ENCODE results near the gene EGFLAM.
A peak's percentile ranks its signal among the peaks of the same experiment; 100 is the strongest.

EGFLAM gene

GRCh38 chr5:38258319-38259061 lies at the start of gene EGFLAM:
EGFLAM (plus strand) TSS chr5:38258559; CDS start chr5:38258755, 196 bp downstream.
- FAIRE-seq, result no peak

GRCh38 chr5:38208782-38209378 lies 49.5 kb upstream of the EGFLAM start:
- FAIRE-seq, result peak; percentile 56

- no peak for FAIRE-seq
These were observed 47.5 kb upstream of the EGFLAM start for GRCh38 chr5:38210676-38211353.

GRCh38 chr5:38211354-38211710 lies 47.0 kb upstream of the EGFLAM start:
- FAIRE-seq, result no peak

GRCh38 chr5:38212307-38212706 lies 46.1 kb upstream of the EGFLAM start:
- no peak for FAIRE-seq

GRCh38 chr5:38226091-38226490 lies 32.3 kb upstream of the EGFLAM start:
- no peak for FAIRE-seq

GRCh38 chr5:38228914-38229313 lies 29.4 kb upstream of the EGFLAM start:
- no peak for FAIRE-seq

- FAIRE-seq, result no peak
These were observed 23.6 kb upstream of the EGFLAM start for GRCh38 chr5:38234737-38235136.

GRCh38 chr5:38237681-38238080 lies 20.7 kb upstream of the EGFLAM start:
- no peak for FAIRE-seq

- FAIRE-seq, result no peak
These were observed 18.1 kb upstream of the EGFLAM start for GRCh38 chr5:38240212-38240611.

GRCh38 chr5:38241655-38242054 lies 16.7 kb upstream of the EGFLAM start:
- no peak for FAIRE-seq

- no peak for FAIRE-seq
These were observed 13.1 kb upstream of the EGFLAM start for GRCh38 chr5:38245307-38245706.

GRCh38 chr5:38249301-38249700 lies 9.1 kb upstream of the EGFLAM start:
- no peak for FAIRE-seq

GRCh38 chr5:38249812-38250211 lies 8.5 kb upstream of the EGFLAM start:
- no peak for FAIRE-seq

GRCh38 chr5:38250763-38251448 lies 7.5 kb upstream of the EGFLAM start:
- no peak for FAIRE-seq

- FAIRE-seq, result no peak
These were observed 4.6 kb upstream of the EGFLAM start for GRCh38 chr5:38253759-38254158.

GRCh38 chr5:38257308-38258041 lies 884 bp upstream of the EGFLAM start:
- FAIRE-seq, result no peak

GRCh38 chr5:38258042-38258318 lies 379 bp upstream of the EGFLAM start:
- FAIRE-seq, result no peak

GRCh38 chr5:38259062-38259808 lies 876 bp downstream of the EGFLAM start:
- FAIRE-seq, result no peak

- no peak for FAIRE-seq
These were observed 1.4 kb downstream of the EGFLAM start for GRCh38 chr5:38259809-38260160.

- no peak for FAIRE-seq
These were observed 5.6 kb downstream of the EGFLAM start for GRCh38 chr5:38263983-38264382.

- no peak for FAIRE-seq
These were observed 7.3 kb downstream of the EGFLAM start for GRCh38 chr5:38265546-38266179.
